Activated CD4-positive, alpha-beta T cell treated with anti-CD3 and anti-CD28 coated beads for 24 hours (primary cell): ENCODE measurements around the gene MT1H.
A peak's percentile ranks its signal among the peaks of the same experiment; 100 is the strongest.
"Not testable (repeated sequence)": the region's sequence is repeated elsewhere in the genome, so short reads cannot be mapped to it uniquely, and the experiment has no call there.

ENCODE experiments used
- DNase-seq, 2 donors: peaks; one replicate each; pipeline ENCODE4 v3.0.0-alpha.2; 2020; ENCODE audit warnings: low read depth in 2 of 2

Gene MT1H

GRCh38 chr16:56669005-56669839, at the start of gene MT1H:
TSS of gene MT1H (plus strand) at chr16:56669814. CDS start at chr16:56669885, 71 bp downstream.
- no peak for DNase-seq

- no peak for DNase-seq
These were observed 49.2 kb upstream of the MT1H start for GRCh38 chr16:56620339-56620897.

GRCh38 chr16:56621665-56622445, 47.8 kb upstream of the MT1H start:
- not testable (repeated sequence) for DNase-seq

GRCh38 chr16:56623184-56623583, 46.4 kb upstream of the MT1H start:
- DNase-seq, result not testable (repeated sequence)

GRCh38 chr16:56623637-56624036, 46.0 kb upstream of the MT1H start:
- no peak for DNase-seq

- peak; percentile 41 to 55 for DNase-seq
These were observed 44.3 kb upstream of the MT1H start, which contains the start of gene MT1E for GRCh38 chr16:56625140-56625942. TSS of gene MT1E (plus strand) at chr16:56625781. CDS start at chr16:56625852, 71 bp downstream.

- no peak for DNase-seq
These were observed 43.5 kb upstream of the MT1H start for GRCh38 chr16:56625943-56626654.

GRCh38 chr16:56626685-56627084, 42.9 kb upstream of the MT1H start:
- DNase-seq, result no peak

- DNase-seq, result no peak
These were observed 40.9 kb upstream of the MT1H start for GRCh38 chr16:56628486-56629350.

- no peak for DNase-seq
These were observed 40.1 kb upstream of the MT1H start for GRCh38 chr16:56629531-56629930.

- DNase-seq, result no peak
These were observed 39.5 kb upstream of the MT1H start for GRCh38 chr16:56630134-56630533.

- DNase-seq, result no peak
These were observed 38.4 kb upstream of the MT1H start for GRCh38 chr16:56631197-56631596.

- DNase-seq, result no peak
These were observed 37.8 kb upstream of the MT1H start for GRCh38 chr16:56631832-56632155.

GRCh38 chr16:56632156-56632847, 37.3 kb upstream of the MT1H start, which contains the start of gene MT1M:
TSS of gene MT1M (plus strand) at chr16:56632659. CDS start at chr16:56632732, 73 bp downstream.
- DNase-seq, result no peak

- no peak for DNase-seq
These were observed 36.7 kb upstream of the MT1H start for GRCh38 chr16:56632848-56633365.

GRCh38 chr16:56633535-56633934, 36.1 kb upstream of the MT1H start:
- DNase-seq, result no peak

GRCh38 chr16:56634715-56635440, 34.7 kb upstream of the MT1H start:
- no peak for DNase-seq

GRCh38 chr16:56635441-56635967, 34.1 kb upstream of the MT1H start:
- DNase-seq, result no peak
